ENCODE data around the gene SPECC1.

DNA sequence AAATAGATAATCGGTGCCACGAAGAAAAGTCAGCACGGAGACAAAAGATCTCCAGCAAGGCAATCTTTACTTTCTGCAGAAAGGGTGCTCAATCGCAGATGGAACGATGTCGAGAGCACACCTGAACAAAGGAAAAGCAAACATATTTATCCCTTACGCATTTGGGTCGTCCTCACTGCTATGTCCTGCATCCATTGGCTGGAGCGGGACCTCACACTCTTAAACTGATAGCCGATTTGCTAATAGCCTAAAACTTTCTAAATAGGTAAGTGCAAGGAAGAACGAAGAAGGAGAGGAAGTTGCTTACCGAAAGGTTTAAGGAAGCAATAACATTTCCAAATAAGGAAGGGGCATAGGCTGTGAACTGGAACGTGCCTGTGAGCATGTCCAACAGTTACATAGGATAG, 30.4 kb upstream of the SPECC1 start:
- no peak for TF ChIP-seq HINFP (tag; conservative IDR thresholded peaks at IDR 0.05; ENCODE audit: low read depth)
- TF ChIP-seq ZNF146 (CRISPR knock-in tag; IDR thresholded peaks at IDR 0.05; ENCODE audit: unreplicated experiment): no peak
- no peak for TF ChIP-seq SMAD4 (CRISPR knock-in tag; conservative IDR thresholded peaks at IDR 0.05)
- TF ChIP-seq GABPA (tag; conservative IDR thresholded peaks at IDR 0.05; ENCODE audit: low read depth): no peak
- no peak for TF ChIP-seq RAD21 (CRISPR knock-in tag; conservative IDR thresholded peaks at IDR 0.05 in 1 of 2, IDR thresholded peaks at IDR 0.05 in 1 of 2)
- TF ChIP-seq, protein P1, sequence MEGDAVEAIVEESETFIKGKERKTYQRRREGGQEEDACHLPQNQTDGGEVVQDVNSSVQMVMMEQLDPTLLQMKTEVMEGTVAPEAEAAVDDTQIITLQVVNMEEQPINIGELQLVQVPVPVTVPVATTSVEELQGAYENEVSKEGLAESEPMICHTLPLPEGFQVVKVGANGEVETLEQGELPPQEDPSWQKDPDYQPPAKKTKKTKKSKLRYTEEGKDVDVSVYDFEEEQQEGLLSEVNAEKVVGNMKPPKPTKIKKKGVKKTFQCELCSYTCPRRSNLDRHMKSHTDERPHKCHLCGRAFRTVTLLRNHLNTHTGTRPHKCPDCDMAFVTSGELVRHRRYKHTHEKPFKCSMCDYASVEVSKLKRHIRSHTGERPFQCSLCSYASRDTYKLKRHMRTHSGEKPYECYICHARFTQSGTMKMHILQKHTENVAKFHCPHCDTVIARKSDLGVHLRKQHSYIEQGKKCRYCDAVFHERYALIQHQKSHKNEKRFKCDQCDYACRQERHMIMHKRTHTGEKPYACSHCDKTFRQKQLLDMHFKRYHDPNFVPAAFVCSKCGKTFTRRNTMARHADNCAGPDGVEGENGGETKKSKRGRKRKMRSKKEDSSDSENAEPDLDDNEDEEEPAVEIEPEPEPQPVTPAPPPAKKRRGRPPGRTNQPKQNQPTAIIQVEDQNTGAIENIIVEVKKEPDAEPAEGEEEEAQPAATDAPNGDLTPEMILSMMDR (IDR thresholded peaks at IDR 0.05 in 2 of 3, conservative IDR thresholded peaks at IDR 0.05 in 1 of 3; ENCODE audit: insufficient read depth in 2 of 3, low read depth in 1 of 3, low read length in 3 of 3): no peak
- no peak for TF ChIP-seq SMARCC2 (IDR thresholded peaks at IDR 0.05; ENCODE audit: low read depth)
- no peak for TF ChIP-seq HOMEZ (CRISPR knock-in tag; IDR thresholded peaks at IDR 0.05)
- TF ChIP-seq YBX1 (IDR thresholded peaks at IDR 0.05): no peak
- no peak for TF ChIP-seq TBL1XR1 (IDR thresholded peaks at IDR 0.05; ENCODE audit: low read length in 2 of 2)
